RWPE1 (cell line): ENCODE results near the gene SLC1A2.

ENCODE experiments used
- CTCF ChIA-PET: fragments of 350-600 bp; sonication (Branson Sonifier 250); formaldehyde crosslinking; extraction: SDS; loops from one replicate; lab custom pipeline; 2021; lab: Yijun Ruan, JAX
- POLR2A ChIA-PET: fragments of 400-600 bp; formaldehyde crosslinking; extraction: SDS; loops from one replicate; lab custom pipeline; 2020; ENCODE audit warnings: antibody characterized with exemption; ENCODE audit not compliant: low non-redundant PET; lab: Yijun Ruan, JAX
- DNase-seq: peaks from one replicate; pipeline ENCODE4 v3.0.0; 2012; ENCODE audit warnings: low spot score
- H3K27ac ChIP-seq: fragments of 450-650 bp; 2 replicates; pipeline ENCODE4 v1.5.1; 2017
- TF ChIP-seq, protein P1 (sequence below): fragments of 450-650 bp; conservative IDR thresholded peaks from 2 replicates; pipeline ENCODE4 v1.5.1; 2017; ENCODE audit warnings: low read depth, mild to moderate bottlenecking

The SLC1A2 gene

DNA sequence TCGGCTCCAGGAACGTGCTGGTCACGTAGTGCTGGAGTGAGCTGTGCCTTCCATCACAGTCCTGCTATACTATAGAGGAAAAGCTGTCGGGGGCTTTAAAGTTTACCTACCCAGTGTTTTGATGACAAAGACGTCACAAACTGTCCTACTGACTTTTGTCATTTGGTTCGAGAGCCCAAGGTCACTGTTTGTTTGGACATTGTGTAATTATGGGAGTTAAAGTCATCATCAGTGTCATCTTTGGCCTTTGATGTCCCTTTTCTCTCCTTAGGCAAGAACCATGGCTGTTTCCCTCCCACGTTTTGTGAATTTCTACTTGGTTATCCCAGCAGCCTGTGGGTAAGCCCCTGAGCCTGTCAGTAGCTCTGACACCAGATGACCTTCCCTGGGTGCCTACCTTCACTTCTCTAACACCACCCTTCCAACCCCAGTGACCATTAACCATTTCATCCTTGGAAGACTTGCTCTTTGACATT is 59.3 kb downstream of the SLC1A2 start:
- ChIA-PET CTCF (interaction anchor here (0.7 kb wide), 1 partner anchor 62 kb away, joined by 6 read pairs; no protein-coding TSS in a partner anchor), POLR2A (no interaction called here)
- no peak for DNase-seq
- no peak overlapping the region for H3K27ac ChIP-seq
- TF ChIP-seq, protein P1, sequence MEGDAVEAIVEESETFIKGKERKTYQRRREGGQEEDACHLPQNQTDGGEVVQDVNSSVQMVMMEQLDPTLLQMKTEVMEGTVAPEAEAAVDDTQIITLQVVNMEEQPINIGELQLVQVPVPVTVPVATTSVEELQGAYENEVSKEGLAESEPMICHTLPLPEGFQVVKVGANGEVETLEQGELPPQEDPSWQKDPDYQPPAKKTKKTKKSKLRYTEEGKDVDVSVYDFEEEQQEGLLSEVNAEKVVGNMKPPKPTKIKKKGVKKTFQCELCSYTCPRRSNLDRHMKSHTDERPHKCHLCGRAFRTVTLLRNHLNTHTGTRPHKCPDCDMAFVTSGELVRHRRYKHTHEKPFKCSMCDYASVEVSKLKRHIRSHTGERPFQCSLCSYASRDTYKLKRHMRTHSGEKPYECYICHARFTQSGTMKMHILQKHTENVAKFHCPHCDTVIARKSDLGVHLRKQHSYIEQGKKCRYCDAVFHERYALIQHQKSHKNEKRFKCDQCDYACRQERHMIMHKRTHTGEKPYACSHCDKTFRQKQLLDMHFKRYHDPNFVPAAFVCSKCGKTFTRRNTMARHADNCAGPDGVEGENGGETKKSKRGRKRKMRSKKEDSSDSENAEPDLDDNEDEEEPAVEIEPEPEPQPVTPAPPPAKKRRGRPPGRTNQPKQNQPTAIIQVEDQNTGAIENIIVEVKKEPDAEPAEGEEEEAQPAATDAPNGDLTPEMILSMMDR: no peak

DNA sequence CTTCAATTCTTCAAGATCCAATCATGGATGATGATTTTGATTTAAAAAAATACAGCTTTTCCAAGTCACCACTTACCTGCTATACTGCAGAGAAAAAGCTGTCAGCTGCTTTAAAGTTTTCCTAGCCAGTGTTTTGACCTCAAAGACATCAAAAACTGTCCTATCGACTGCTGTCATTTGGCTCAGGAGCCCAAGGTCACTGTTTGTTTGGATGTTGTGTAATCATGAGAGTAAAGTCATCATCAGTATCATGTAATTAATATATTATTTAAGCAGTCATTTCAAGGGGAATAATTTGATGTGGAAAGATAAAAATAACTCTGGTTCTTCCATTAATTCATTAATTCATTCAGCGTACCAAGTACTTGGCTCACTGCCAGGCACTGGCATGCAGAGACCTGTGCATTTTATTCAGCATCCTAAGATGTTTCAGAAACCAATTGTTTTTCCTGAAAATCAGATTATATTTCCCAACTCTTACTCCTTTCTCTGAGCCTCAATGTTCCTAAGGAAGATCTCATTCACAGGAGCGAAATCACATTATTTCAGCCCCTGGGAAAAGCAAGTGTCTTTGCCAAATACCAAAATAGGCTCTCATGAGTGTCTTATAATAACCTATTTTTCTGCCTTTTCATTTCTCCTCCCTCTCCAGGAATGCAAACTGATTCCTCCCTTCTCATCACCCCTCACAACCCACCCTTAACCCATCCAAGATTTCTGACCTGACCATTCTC is 59.9 kb downstream of the SLC1A2 start:
- POLR2A ChIA-PET: no interaction called here

DNA sequence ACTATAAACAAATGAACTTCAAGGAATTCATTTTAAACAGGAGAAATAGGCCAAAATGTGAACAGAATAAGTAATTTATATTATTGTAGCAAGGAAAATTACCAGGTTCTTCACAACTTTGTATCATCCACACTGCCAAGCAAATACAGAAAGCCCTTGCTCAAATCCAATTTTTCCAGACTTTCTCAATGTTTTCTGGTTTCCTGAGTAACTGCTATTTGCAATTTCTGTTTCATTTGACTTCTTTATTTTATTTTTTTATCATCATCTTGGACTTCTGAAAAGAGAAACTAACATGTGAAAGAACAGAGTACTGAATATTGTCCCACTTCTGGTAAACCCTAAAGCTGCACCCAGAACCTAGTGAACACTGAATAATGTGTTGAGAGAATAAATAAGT is 61.0 kb downstream of the SLC1A2 start:
- ChIA-PET POLR2A (no interaction called here), CTCF (no interaction called here)
- TF ChIP-seq, protein P1: no peak
- no peak for DNase-seq
- no peak overlapping the region for H3K27ac ChIP-seq

More for the DNA sequence above, 59.9 kb downstream of the SLC1A2 start:
- H3K27ac ChIP-seq: no peak overlapping the region
- TF ChIP-seq, protein P1: no peak
- DNase-seq: no peak
- CTCF ChIA-PET: interaction anchor here (0.6 to 0.7 kb wide), 2 partner anchors 62 to 450 kb away, joined by 3 to 6 read pairs; no protein-coding TSS in a partner anchor

DNA sequence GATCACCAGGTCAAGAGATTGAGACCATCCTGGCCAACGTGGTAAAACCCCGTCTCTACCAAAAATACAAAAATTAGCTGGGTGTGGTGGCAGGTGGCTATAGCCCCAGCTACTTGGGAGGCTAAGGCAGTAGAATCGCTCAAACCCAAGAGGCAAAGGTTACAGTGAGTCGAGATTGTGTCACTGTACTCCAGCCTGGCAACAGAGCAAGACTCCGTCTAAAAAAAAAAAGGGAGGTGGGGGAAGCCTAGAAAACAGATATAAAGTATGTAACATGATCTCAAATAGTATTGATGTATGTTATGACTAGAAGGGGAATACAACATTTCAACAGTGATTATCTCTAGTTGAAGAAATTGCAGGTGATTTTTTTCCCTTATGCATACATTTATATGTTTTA is 61.4 kb downstream of the SLC1A2 start:
- no peak overlapping the region for H3K27ac ChIP-seq
- POLR2A ChIA-PET: no interaction called here
- TF ChIP-seq, protein P1: no peak
- CTCF ChIA-PET: no interaction called here
- DNase-seq: no peak

DNA sequence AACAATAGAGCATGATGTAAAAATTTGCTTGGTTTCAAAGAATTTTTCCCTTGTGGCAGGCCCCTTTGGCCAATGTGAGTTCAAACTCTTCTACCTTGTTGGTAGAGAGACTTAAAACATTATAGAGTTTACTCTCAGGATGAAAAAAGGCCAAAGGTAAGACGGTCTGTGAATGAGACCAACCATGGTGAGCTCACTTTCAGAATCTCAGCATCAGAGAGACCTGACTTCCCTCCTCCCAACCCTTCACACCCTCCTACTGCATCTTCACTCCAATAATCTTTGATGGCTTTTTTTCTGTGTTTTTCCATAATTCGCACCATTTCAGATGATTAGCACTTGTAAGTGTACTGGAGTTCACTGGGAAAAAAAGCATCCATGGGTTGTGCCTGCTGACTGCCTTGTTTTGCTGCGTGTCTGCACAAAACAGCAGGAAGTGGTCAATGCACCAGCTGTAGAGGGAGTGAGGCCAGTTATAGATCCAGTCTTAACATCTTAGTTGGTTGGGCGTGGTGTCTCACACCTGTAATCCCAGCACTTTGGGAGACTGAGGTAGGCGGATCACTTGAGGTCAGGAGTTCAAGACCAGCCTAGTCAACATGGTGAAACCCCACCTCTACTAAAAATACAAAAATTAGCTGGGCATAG is 64.1 kb downstream of the SLC1A2 start:
- POLR2A ChIA-PET: no interaction called here
- TF ChIP-seq, protein P1: no peak
- H3K27ac ChIP-seq: no peak overlapping the region
- no peak for DNase-seq
- CTCF ChIA-PET: no interaction called here

DNA sequence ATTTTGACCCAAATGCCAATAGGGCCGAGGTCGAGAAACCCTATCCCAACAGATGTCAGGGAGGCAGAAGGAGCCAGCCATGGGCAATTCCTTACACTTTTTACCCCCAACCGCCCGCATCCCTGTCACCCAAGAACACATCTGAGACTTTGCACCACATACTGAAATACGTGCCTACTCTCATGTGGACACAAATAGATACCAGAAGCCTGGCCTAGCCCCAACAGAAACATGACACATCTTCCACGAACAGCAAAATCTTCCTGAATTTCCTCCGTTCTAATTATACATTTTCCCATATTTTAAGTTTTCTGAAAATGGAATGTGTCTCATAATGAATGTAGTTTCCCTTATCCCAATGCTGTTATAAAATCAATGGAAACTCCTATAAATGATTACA is 64.7 kb downstream of the SLC1A2 start:
- ChIA-PET POLR2A (no interaction called here), CTCF (no interaction called here)
- TF ChIP-seq, protein P1: no peak
- no peak for DNase-seq
- H3K27ac ChIP-seq: no peak overlapping the region
